Upper lobe of left lung (tissue), 6 donors: ENCODE results near the gene FGGY. TPM values are rescaled to one million over a fixed set of nuclear protein-coding genes. Genes with fewer than 3 reads are reported as not detected.
"Not testable (repeated sequence)": the region's sequence is repeated elsewhere in the genome, so short reads cannot be mapped to it uniquely, and the experiment has no call there.

Experiments used
- ATAC-seq, 2 donors: fragments of 200-7000 bp; cut with Tn5 transposase; one replicate each; pipeline ENCODE4 v1.9.1; 2022; ENCODE audit warnings: mild to moderate bottlenecking in 2 of 2, moderate library complexity in 2 of 2; ENCODE audit not compliant: low FRiP score in 2 of 2
- DNase-seq, 2 donors: peaks; one replicate each; pipeline ENCODE4 v3.0.0-alpha.2; 2019 to 2020
- H3K27ac ChIP-seq, 4 donors: fragments of 200-600 bp; sonication (generic); one replicate each; pipeline ENCODE4 v1.5.1; 2016 to 2019
- H3K27me3 ChIP-seq, 4 donors: fragments of 200-600 bp; sonication (generic); one replicate each; pipeline ENCODE4 v1.5.1; 2017 to 2019
- H3K36me3 ChIP-seq, 4 donors: fragments of 200-600 bp; sonication (generic); one replicate each; pipeline ENCODE4 v1.5.1; 2016 to 2019
- H3K4me1 ChIP-seq, 4 donors: fragments of 200-600 bp; sonication (generic); one replicate each; pipeline ENCODE4 v1.5.1; 2018 to 2019
- H3K4me3 ChIP-seq, 4 donors: fragments of 200-600 bp; sonication (generic); one replicate each; pipeline ENCODE4 v1.5.1; 2017 to 2019; ENCODE audit warnings: mild to moderate bottlenecking in 2 of 4, moderate library complexity in 1 of 4
- H3K9me3 ChIP-seq, 4 donors: fragments of 200-600 bp; sonication (generic); one replicate each; pipeline ENCODE4 v1.5.1; 2018 to 2019
- CTCF ChIP-seq, 6 experiments: fragments of 450-650 bp in 4 of 6; fragments of 200-600 bp in 2 of 6; sonication (generic) in 2 of 6; IDR thresholded peaks; one replicate each; pipeline ENCODE4 v1.5.1; 2016 to 2019; ENCODE audit warnings: antibody characterized with exemption in 6 of 6
- EP300 ChIP-seq, 4 donors: sonication (generic); formaldehyde crosslinking; IDR thresholded peaks; one replicate each; pipeline ENCODE4 v1.5.1; 2017; ENCODE audit warnings: antibody characterized with exemption in 4 of 4, control low read depth in 2 of 4
- POLR2A ChIP-seq, 4 donors: fragments of 450-650 bp; IDR thresholded peaks; one replicate each; pipeline ENCODE4 v1.5.1; 2016 to 2017; ENCODE audit warnings: antibody characterized with exemption in 4 of 4, mild to moderate bottlenecking in 2 of 4
- POLR2AphosphoS5 ChIP-seq, 2 donors: sonication (generic); formaldehyde crosslinking; IDR thresholded peaks; one replicate each; pipeline ENCODE4 v1.5.1; 2017; ENCODE audit warnings: antibody characterized with exemption in 2 of 2
- WGBS, 2 donors: methylation state at CpG; one replicate each; pipeline ENCODE4 v1.1.5; 2017 to 2018; 5-methylcytosine and 5-hydroxymethylcytosine counted together
- total RNA-seq, 6 donors: library from RNA; depleted of rRNA in 4 of 6; stranded (reverse); fragments of >200 nt in 4 of 6; gene quantifications; one replicate each; pipeline versions ENCODE4 v1.1.0 to v1.2.1, GENCODE V29; 2016 to 2021
- donor health status: DM: no; HTN: no; CAD: no; lungs with moderate emphysema.
- donor health status: DM: no; HTN: yes; CAD: no; lungs with severe emphysema.

Gene FGGY
- total RNA-seq, 6 donors from 2014 or later: 11.8 to 51.3 (median 22.6) TPM

- Histone ChIP-seq H3K4me1 (peaks cover 12 to 37% (median 14%) of the 10 kb centered on the region in 4 donors), H3K9me3 (no peaks in the 10 kb centered on the region), H3K27ac (peak overlapping the region in 3 of 4 donors; percentile 44 to 63 (median 53)), H3K27me3 (no peaks in the 10 kb centered on the region), H3K4me3 (no peak overlapping the region), H3K36me3 (no peaks in the 10 kb centered on the region)
- TF ChIP-seq POLR2A (IDR thresholded peaks at IDR 0.05) (no peak), EP300 (IDR thresholded peaks at IDR 0.05) (no peak), CTCF (IDR thresholded peaks at IDR 0.05) (no peak), POLR2AphosphoS5 (IDR thresholded peaks at IDR 0.05) (peak in 1 of 2 donors; percentile 19)
- no peak for DNase-seq
- 72 to 86% methylated on average over 7 of the region's 7 CpGs for WGBS, 2 donors
- ATAC-seq: peak in 1 of 2 donors; percentile 90
Measured at GRCh38 chr1:59707178-59707791, 410.4 kb downstream of the FGGY start.

- Histone ChIP-seq H3K9me3 (no peaks in the 10 kb centered on the region), H3K4me1 (peaks cover 5 to 26% (median 14%) of the 10 kb centered on the region in 4 donors), H3K27ac (no peak overlapping the region), H3K27me3 (no peaks in the 10 kb centered on the region), H3K36me3 (no peaks in the 10 kb centered on the region), H3K4me3 (no peak overlapping the region)
- no peak for ATAC-seq
- TF ChIP-seq POLR2AphosphoS5 (IDR thresholded peaks at IDR 0.05) (no peak), EP300 (IDR thresholded peaks at IDR 0.05) (no peak), CTCF (IDR thresholded peaks at IDR 0.05) (no peak)
- peak in 1 of 2 donors; percentile 50 for DNase-seq
- WGBS, 2 donors: 57 to 66% methylated on average over 3 of the region's 3 CpGs
Measured at GRCh38 chr1:59709333-59709732, 412.4 kb downstream of the FGGY start.

GRCh38 chr1:59710920-59711319 is 414.0 kb downstream of the FGGY start:
- ATAC-seq, DNase-seq, H3K27ac ChIP-seq, H3K4me3 ChIP-seq, H3K36me3 ChIP-seq, H3K27me3 ChIP-seq, H3K9me3 ChIP-seq: not testable (repeated sequence)
- 92 to 97% methylated on average over 2 of the region's 2 CpGs for WGBS, 2 donors
- H3K4me1 ChIP-seq: peaks cover 3 to 16% (median 7%) of the 10 kb centered on the region in 4 donors

GRCh38 chr1:59714219-59714618 is 417.3 kb downstream of the FGGY start:
- H3K36me3 ChIP-seq: no peaks in the 10 kb centered on the region
- ATAC-seq: no peak
- DNase-seq: no peak
- H3K27ac ChIP-seq: no peak overlapping the region
- no peaks in the 10 kb centered on the region for H3K27me3 ChIP-seq
- TF ChIP-seq POLR2A (IDR thresholded peaks at IDR 0.05) (no peak), EP300 (IDR thresholded peaks at IDR 0.05) (no peak), POLR2AphosphoS5 (IDR thresholded peaks at IDR 0.05) (no peak), CTCF (IDR thresholded peaks at IDR 0.05) (no peak)
- peaks cover 0 to 14% (median 2%) of the 10 kb centered on the region in 4 donors for H3K4me1 ChIP-seq
- no peaks in the 10 kb centered on the region for H3K9me3 ChIP-seq
- no peak overlapping the region for H3K4me3 ChIP-seq

- peaks cover 0 to 20% (median 2%) of the 10 kb centered on the region in 4 donors for H3K4me1 ChIP-seq
- WGBS, 2 donors: 50 to 81% methylated on average over 1 of the region's 1 CpG
- no peaks in the 10 kb centered on the region for H3K36me3 ChIP-seq
- TF ChIP-seq EP300 (IDR thresholded peaks at IDR 0.05) (no peak), POLR2A (IDR thresholded peaks at IDR 0.05) (no peak), CTCF (IDR thresholded peaks at IDR 0.05) (no peak), POLR2AphosphoS5 (IDR thresholded peaks at IDR 0.05) (no peak)
- no peaks in the 10 kb centered on the region for H3K27me3 ChIP-seq
- H3K9me3 ChIP-seq: no peaks in the 10 kb centered on the region
- ATAC-seq (no peak), DNase-seq (no peak)
- no peak overlapping the region for H3K4me3 ChIP-seq
- no peak overlapping the region for H3K27ac ChIP-seq
Measured at GRCh38 chr1:59714966-59715365, 418.1 kb downstream of the FGGY start.
